Measurements from ENCODE around the gene PRPF6. TPM values are rescaled to one million over a fixed set of nuclear protein-coding genes. Genes with fewer than 3 reads are reported as not detected.
"Not testable (repeated sequence)": the region's sequence is repeated elsewhere in the genome, so short reads cannot be mapped to it uniquely, and the experiment has no call there.

Gene PRPF6
- total and polyA plus RNA-seq, 2 of the 13 experiments (the other 11 are each of a cell fraction or from before 2014, with no cell fraction given) = 63.7 to 101 TPM

DNA sequence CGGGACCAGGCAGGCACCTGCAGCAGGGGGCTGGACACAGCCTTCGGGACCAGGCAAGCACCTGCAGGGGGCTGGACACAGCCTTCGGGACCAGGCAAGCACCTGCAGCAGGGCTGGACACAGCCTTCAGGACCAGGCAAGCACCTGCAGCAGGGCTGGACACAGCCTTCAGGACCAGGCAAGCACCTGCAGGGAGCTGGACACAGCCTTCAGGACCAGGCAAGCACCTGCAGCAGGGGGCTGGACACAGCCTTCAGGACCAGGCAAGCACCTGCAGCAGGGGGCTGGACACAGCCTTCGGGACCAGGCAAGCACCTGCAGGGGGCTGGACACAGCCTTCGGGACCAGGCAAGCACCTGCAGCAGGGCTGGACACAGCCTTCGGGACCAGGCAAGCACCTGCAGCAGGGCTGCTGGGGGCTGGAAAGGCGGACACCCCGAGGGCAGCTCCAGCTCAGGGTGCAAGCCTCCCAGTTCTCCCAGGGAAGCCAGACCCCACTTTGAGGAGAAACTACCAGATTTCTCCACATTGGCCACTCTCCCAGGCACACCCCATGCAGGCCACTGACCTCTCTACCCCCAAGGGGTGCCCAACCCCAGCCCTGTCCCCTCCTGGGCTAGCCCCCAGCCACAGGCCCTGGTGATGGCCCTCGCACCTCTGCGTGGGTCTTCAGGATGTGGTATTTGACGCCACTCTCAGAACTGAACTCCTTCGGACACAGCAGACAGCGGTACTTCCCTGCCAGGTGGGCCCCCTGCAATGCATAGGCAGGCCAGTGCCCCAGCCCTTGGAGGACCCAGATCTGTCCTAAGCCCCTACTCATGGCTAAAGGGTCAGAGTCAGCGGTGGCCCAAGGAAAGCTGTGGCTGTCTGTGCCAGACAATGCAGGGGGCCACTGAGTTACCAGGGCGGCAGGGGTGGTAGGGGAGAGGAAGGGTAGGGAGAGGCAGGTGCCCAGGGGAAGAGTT, 20.0 kb upstream of the PRPF6 start:
- H2AFZ ChIP-seq (ENCODE audit: low read length); DNase-seq (ENCODE audit: low spot score); H3K9ac ChIP-seq (ENCODE audit: insufficient read depth, low read depth, low read length); CTCF ChIA-PET (ENCODE audit: low intra/inter-chr PET ratio, low total read pairs); FAIRE-seq; H3K9me3 ChIP-seq (ENCODE audit: low read length); H3K27ac ChIP-seq (ENCODE audit: extremely low read length, insufficient read depth, low read length); in situ Hi-C loops (cut with HindIII; ENCODE audit: extremely low pct_ligation_motif_present, low pct_unique_long_range_greater_than_20kb); ATAC-seq; POLR2A ChIA-PET; H3K27me3 ChIP-seq (ENCODE audit: control insufficient read depth in 1 of 2, insufficient read depth in 2 of 2, low read length in 2 of 2); H4K20me1 ChIP-seq (ENCODE audit: insufficient read depth, low read length); BruUV-seq (replicated peaks); H3K4me3 ChIP-seq (replicated peaks in 1 of 3; ENCODE audit: insufficient read depth in 1 of 3, low read depth in 2 of 3, low read length in 3 of 3); H3K79me2 ChIP-seq (ENCODE audit: insufficient read depth, low read length); H3K4me2 ChIP-seq (ENCODE audit: low read depth, low read length): not testable (repeated sequence)
- intact Hi-C loops (cut with micrococcal nuclease; ENCODE audit: unreplicated experiment) = loop anchor here (10.0 kb wide), 1 partner anchor 1596 kb away; the partner anchor contains the start of gene LAMA5
- H3K36me3 ChIP-seq (replicated peaks in 1 of 2; ENCODE audit: control insufficient read depth in 1 of 2, insufficient read depth in 2 of 2, low read length in 2 of 2) = peaks cover 46% of the 10 kb centered on the region in 2 experiments; a peak in 4 of 5 replicates
- TF ChIP-seq PCBP1 (IDR thresholded peaks at IDR 0.05; ENCODE audit: borderline replicate concordance, low read depth, low read length) = 0 out of 2 replicates have a peak, but pooled peaks have one; percentile 4
- TF ChIP-seq, protein P1, sequence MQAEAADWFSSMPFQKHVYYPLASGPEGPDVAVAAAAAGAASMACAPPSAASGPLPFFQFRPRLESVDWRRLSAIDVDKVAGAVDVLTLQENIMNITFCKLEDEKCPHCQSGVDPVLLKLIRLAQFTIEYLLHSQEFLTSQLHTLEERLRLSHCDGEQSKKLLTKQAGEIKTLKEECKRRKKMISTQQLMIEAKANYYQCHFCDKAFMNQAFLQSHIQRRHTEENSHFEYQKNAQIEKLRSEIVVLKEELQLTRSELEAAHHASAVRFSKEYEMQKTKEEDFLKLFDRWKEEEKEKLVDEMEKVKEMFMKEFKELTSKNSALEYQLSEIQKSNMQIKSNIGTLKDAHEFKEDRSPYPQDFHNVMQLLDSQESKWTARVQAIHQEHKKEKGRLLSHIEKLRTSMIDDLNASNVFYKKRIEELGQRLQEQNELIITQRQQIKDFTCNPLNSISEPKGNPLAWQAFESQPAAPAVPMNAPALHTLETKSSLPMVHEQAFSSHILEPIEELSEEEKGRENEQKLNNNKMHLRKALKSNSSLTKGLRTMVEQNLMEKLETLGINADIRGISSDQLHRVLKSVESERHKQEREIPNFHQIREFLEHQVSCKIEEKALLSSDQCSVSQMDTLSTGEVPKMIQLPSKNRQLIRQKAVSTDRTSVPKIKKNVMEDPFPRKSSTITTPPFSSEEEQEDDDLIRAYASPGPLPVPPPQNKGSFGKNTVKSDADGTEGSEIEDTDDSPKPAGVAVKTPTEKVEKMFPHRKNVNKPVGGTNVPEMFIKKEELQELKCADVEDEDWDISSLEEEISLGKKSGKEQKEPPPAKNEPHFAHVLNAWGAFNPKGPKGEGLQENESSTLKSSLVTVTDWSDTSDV (CRISPR knock-in tag; IDR thresholded peaks at IDR 0.05) = 0 out of 2 replicates have a peak, but pooled peaks have one; percentile 34
- peak; percentile 65 for TF ChIP-seq RBFOX2 (IDR thresholded peaks at IDR 0.05; ENCODE audit: low read depth, low read length)
- 0 out of 2 replicates have a peak, but pooled peaks have one; percentile 10 for TF ChIP-seq ZFP91 (CRISPR knock-in tag; IDR thresholded peaks at IDR 0.05; ENCODE audit: borderline replicate concordance)
- H3K4me1 ChIP-seq (ENCODE audit: insufficient read depth, low read length) = peaks cover 24% of the 10 kb centered on the region
- WGBS (ENCODE audit: low lambda C conversion rate) = 94% methylated on average over 14 of the region's 15 CpGs

Data from HepG2 (cell line).